GOT3 (cell line): ENCODE data around the gene TNS2.

Experiments
- DNase-seq: peaks from one replicate; lab custom pipeline; 2025; ENCODE audit warnings: mixed read lengths; lab: John Stamatoyannopoulos, UW

Gene TNS2

GRCh38 chr12:53068811-53069585, 19.1 kb downstream of the TNS2 start:
- no peak for DNase-seq

- DNase-seq, result no peak
Measured at GRCh38 chr12:53069621-53070410, 20.0 kb downstream of the TNS2 start.

- no peak for DNase-seq
Measured at GRCh38 chr12:53070877-53071492, 21.1 kb downstream of the TNS2 start.

GRCh38 chr12:53071591-53072551, 22.0 kb downstream of the TNS2 start:
- DNase-seq, result no peak

GRCh38 chr12:53073881-53074280, 24.0 kb downstream of the TNS2 start:
- DNase-seq, result no peak

GRCh38 chr12:53074283-53074998, 24.6 kb downstream of the TNS2 start:
- no peak for DNase-seq

GRCh38 chr12:53074999-53075370, 25.1 kb downstream of the TNS2 start:
- no peak for DNase-seq

- DNase-seq, result no peak
Measured at GRCh38 chr12:53076461-53076860, 26.6 kb downstream of the TNS2 start.

- no peak for DNase-seq
Measured at GRCh38 chr12:53077030-53077429, 27.2 kb downstream of the TNS2 start.

- no peak for DNase-seq
Measured at GRCh38 chr12:53078425-53079225, 28.8 kb downstream of the TNS2 start.

- DNase-seq, result peak; percentile 96
Measured at GRCh38 chr12:53079226-53080117, 29.6 kb downstream of the TNS2 start, which contains the start of gene SPRYD3. SPRYD3 (minus strand) TSS chr12:53079390; CDS start chr12:53079333, 57 bp downstream.

GRCh38 chr12:53082637-53083175, 32.8 kb downstream of the TNS2 start:
- no peak for DNase-seq

- no peak for DNase-seq
Measured at GRCh38 chr12:53086361-53086760, 36.5 kb downstream of the TNS2 start.

- no peak for DNase-seq
Measured at GRCh38 chr12:53090105-53090504, 40.2 kb downstream of the TNS2 start.

GRCh38 chr12:53090554-53090953, 40.7 kb downstream of the TNS2 start:
- no peak for DNase-seq

- DNase-seq, result no peak
Measured at GRCh38 chr12:53091756-53092155, 41.9 kb downstream of the TNS2 start.

- DNase-seq, result no peak
Measured at GRCh38 chr12:53093777-53094393, 44.0 kb downstream of the TNS2 start.

GRCh38 chr12:53094394-53094787, 44.5 kb downstream of the TNS2 start:
- no peak for DNase-seq
